ENCODE data around the gene JAM2.

Gene JAM2

GRCh38 chr21:25717491-25718147 lies 78.6 kb downstream of the JAM2 start:
- DNase-seq (ENCODE audit: low read depth in 2 of 2), result no peak

- DNase-seq (ENCODE audit: low read depth in 2 of 2), result no peak
Observed at GRCh38 chr21:25721987-25722386, 82.9 kb downstream of the JAM2 start.

GRCh38 chr21:25722631-25723030 lies 83.6 kb downstream of the JAM2 start:
- DNase-seq (ENCODE audit: low read depth in 2 of 2), result no peak

GRCh38 chr21:25732091-25732760 lies 93.2 kb downstream of the JAM2 start:
- no peak for DNase-seq (ENCODE audit: low read depth in 2 of 2)

GRCh38 chr21:25733859-25734653 lies 95.0 kb downstream of the JAM2 start:
- peak in 1 of 2 experiments; percentile 26 for DNase-seq (ENCODE audit: low read depth in 2 of 2)

- no peak for DNase-seq (ENCODE audit: low read depth in 2 of 2)
Observed at GRCh38 chr21:25734654-25734903, 95.5 kb downstream of the JAM2 start.

GRCh38 chr21:25734904-25735645 lies 96.0 kb downstream of the JAM2 start, which contains the start of the genes ATP5PF and GABPA:
Gene ATP5PF (minus strand): TSS chr21:25734904. CDS start chr21:25729794, 5,110 bp downstream.
Gene GABPA (plus strand): TSS chr21:25734972. CDS start chr21:25741599, 6,627 bp downstream.
- peak; percentile 95 to 97 for DNase-seq (ENCODE audit: low read depth in 2 of 2)

GRCh38 chr21:25735646-25736597 lies 96.9 kb downstream of the JAM2 start:
- peak; percentile 64 to 75 for DNase-seq (ENCODE audit: low read depth in 2 of 2)

- DNase-seq (ENCODE audit: low read depth in 2 of 2), result no peak
Observed at GRCh38 chr21:25737421-25737820, 98.4 kb downstream of the JAM2 start.

GRCh38 chr21:25742900-25743299 lies 103.8 kb downstream of the JAM2 start:
- no peak for DNase-seq (ENCODE audit: low read depth in 2 of 2)

- no peak for DNase-seq (ENCODE audit: low read depth in 2 of 2)
Observed at GRCh38 chr21:25744854-25745253, 105.8 kb downstream of the JAM2 start.

GRCh38 chr21:25750085-25750484 lies 111.0 kb downstream of the JAM2 start:
- DNase-seq (ENCODE audit: low read depth in 2 of 2), result no peak

GRCh38 chr21:25752416-25752815 lies 113.4 kb downstream of the JAM2 start:
- no peak for DNase-seq (ENCODE audit: low read depth in 2 of 2)

- DNase-seq (ENCODE audit: low read depth in 2 of 2), result no peak
Observed at GRCh38 chr21:25756190-25756932, 117.3 kb downstream of the JAM2 start.

GRCh38 chr21:25757531-25757930 lies 118.5 kb downstream of the JAM2 start:
- DNase-seq (ENCODE audit: low read depth in 2 of 2), result no peak

GRCh38 chr21:25759573-25759972 lies 120.5 kb downstream of the JAM2 start:
- no peak for DNase-seq (ENCODE audit: low read depth in 2 of 2)

GRCh38 chr21:25760061-25760460 lies 121.0 kb downstream of the JAM2 start:
- no peak for DNase-seq (ENCODE audit: low read depth in 2 of 2)

GRCh38 chr21:25760677-25761076 lies 121.6 kb downstream of the JAM2 start:
- DNase-seq (ENCODE audit: low read depth in 2 of 2), result no peak

- DNase-seq (ENCODE audit: low read depth in 2 of 2), result no peak
Observed at GRCh38 chr21:25764065-25764464, 125.0 kb downstream of the JAM2 start.
